SHP77 treated with DMSO at 0.1 percent for 48 hours (cell line): ENCODE results near the gene NEUROD6.

Experiments used
- DNase-seq: peaks from one replicate; lab custom pipeline; 2025; lab: John Stamatoyannopoulos, UW

NEUROD6 gene

DNA sequence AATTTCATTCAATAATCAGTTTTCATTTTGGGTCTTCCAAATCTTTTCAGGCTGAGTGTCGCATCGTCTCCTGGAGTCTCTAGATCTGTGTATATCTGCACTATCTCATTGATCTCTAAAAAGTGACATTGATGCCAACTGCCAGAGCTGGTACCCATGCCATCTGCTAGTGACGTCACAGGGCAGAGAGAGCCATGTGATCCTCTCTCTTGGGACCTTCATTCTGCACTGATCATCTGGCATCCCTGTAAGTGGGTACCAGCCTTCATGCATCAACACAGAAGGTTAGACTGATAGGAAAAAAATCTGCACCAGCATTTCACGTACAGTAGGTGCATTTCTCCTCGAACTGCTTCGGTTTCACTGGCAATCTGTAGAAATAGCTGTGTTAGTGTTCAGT, at the start of gene NEUROD6:
Gene NEUROD6 (minus strand): TSS at position 124 of the 400 bp plus-strand sequence. CDS start 1,458 bp downstream, outside the sequence.
- DNase-seq = no peak

DNA sequence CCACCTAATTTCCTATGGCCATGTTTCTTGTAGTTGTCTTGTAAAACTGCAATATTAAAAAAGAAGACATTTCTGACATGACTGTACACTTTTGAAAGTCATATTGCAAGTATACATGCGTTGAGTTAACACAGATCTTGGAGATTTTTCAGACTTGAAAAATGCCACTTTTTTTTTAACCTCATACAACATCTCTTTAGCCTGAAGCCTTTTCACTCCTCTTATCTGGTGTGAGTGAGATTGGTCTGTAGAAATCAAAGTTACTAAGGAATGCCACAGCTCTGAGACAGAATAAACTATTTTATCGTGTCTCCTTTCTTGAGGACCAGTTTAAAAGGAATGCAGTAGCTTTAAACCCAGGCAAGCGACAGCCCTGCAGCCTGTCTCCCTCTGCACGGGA, 43.9 kb upstream of the NEUROD6 start:
- no peak for DNase-seq

GRCh38 chr7:31382722-31383121, 42.2 kb upstream of the NEUROD6 start:
- DNase-seq = no peak

- DNase-seq = no peak
Observed at GRCh38 chr7:31373337-31374289, 33.1 kb upstream of the NEUROD6 start.

DNA sequence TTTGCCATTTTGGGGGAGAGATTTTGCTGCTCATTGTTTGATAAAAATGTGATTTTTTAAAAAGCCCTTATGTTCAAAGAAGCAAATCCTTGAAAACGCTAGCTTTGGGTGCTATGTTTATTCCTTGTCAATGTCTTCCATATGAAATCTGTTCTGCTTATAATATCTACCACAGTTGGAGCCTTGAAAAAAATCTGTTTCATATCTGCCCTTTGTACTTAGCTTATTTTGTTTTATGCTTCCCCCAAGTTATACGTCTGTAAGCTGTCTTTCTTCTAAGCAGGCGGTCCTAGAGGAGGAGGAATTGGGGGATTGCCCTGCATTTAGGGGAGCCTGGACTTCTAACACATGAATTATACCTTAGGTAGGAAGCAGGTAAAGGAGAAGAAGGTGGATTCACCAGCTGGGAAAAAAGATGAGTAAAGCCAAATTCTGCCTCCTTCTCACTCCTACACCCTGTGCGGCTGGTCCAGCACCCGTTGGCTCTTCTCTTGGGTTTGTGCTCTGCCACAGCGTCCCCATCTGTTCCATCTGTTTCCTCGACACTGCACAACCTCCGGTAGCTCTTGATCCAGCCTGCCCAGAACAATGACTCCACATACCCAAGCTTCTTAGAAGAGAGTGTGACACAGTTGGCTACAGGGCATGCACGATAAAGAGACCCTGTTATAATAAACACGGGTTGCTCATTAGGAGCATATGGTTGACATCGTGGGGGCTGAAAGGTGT, 31.9 kb upstream of the NEUROD6 start:
- DNase-seq = no peak

GRCh38 chr7:31371621-31372020, 31.1 kb upstream of the NEUROD6 start:
- DNase-seq = no peak

DNA sequence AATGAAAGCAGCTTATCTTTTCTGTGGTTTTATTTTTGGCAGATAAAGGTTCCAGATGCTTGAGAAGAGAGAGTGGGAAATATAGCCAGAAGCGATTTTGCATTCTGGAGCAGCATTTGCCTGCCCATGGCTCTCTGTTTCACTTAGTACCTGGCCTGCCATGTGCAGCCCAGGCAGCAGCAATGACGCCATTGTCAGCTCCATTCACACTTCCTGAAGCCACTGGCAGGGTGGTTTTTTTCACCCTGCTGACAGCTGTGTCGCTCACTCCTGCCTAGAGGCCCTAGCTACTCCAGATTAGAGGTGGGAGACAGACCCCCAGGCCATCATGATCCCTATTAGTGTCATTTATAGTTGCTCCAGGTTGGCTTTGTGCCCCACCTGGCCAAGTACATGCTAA, 30.1 kb upstream of the NEUROD6 start:
- no peak for DNase-seq

DNA sequence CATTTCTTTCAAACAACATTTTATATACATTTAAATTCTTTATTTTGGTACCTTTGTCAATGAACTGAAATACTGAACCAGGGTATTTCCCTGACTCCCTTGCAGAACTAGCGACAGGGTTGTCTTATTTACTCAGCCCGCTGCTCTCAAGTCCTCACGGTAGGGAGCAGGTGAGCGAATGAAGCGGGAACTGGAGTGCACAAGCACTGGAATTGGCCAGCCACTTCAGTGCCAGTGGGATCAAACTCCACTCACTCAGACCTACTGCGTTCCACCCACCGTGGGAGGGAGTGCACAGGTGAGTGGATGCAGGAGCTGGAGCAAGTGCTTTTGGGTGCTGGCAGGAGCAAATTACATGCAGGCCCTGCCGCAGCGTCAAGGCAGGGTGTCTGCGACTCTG, 28.1 kb upstream of the NEUROD6 start:
- DNase-seq = no peak

DNA sequence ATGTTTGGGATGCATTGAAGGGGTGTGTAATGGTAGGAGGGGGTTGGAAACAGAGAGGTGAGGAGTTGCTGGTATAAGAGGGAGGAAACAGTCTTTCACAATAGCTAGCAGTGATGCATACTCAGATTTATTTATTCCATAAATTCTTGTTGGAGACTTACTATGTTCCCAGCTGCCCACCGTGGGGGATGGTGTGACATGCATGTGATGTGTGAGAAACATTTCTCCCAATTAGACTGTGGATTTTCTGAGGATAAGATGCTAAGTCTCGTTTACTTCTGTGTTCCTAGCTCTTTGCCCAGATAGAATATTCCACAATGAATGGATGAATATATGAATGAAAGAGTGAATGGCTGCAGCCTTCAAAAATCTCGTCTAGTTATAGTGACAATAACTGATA, 23.0 kb upstream of the NEUROD6 start:
- no peak for DNase-seq

DNA sequence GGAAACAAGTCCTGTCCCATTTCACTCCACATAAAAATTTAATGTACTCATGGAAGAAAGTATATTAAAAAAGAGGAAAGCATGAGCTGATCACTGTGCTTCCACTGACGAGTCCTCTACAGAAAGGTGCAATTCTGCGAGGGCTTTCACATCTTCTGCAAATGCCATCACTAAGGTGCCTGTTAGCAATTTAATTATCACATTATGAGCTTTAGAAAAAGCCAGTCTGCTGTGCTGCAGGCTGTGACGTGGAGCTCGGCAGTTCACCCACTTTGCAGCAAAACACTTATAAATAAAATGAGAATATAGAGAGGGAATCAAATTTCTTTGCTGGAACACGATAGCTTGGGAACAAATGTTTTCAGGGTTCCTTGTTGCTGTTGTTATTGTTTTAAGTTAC, 22.5 kb upstream of the NEUROD6 start:
- no peak for DNase-seq

DNA sequence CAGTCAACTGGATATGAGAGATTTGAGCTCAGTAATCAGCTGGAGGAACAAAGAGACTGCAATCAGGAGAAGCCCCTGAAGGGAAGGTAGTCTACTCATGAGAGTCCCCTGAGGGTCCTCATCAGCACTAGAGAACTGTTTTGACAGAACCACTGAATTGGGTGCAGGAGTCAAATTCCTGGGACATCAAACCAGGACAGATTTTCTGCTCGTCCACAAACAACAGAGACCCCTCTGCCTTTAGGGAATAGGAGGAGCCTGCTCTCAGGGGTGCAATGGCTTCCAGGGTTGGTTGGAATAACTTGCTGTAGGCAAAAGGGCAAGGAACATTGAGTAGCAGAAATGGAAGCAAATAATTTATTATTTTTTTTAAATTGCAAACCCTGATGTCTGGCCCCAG, 21.9 kb upstream of the NEUROD6 start:
- no peak for DNase-seq

DNA sequence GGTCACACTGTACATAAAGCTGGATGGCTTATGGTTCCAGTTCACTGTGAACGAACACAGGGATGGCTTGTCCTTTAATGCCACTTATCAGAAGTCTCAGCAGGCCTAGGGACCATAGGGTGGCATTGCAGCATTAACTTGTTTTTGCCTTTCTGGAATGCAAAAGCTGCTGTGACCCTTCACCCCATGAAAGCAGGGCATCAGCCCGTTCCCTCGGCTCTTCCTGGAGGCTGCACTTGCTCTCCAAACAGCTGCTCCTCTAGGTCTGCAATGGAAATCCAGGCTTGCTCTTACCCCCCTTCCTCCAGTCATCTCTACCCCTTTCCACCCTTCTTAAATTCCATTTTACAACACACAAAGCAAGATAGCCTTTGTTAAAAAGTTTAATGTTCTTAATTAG, 17.9 kb upstream of the NEUROD6 start:
- DNase-seq = no peak

- DNase-seq = no peak
Observed at GRCh38 chr7:31345421-31345820, 4.9 kb upstream of the NEUROD6 start.

DNA sequence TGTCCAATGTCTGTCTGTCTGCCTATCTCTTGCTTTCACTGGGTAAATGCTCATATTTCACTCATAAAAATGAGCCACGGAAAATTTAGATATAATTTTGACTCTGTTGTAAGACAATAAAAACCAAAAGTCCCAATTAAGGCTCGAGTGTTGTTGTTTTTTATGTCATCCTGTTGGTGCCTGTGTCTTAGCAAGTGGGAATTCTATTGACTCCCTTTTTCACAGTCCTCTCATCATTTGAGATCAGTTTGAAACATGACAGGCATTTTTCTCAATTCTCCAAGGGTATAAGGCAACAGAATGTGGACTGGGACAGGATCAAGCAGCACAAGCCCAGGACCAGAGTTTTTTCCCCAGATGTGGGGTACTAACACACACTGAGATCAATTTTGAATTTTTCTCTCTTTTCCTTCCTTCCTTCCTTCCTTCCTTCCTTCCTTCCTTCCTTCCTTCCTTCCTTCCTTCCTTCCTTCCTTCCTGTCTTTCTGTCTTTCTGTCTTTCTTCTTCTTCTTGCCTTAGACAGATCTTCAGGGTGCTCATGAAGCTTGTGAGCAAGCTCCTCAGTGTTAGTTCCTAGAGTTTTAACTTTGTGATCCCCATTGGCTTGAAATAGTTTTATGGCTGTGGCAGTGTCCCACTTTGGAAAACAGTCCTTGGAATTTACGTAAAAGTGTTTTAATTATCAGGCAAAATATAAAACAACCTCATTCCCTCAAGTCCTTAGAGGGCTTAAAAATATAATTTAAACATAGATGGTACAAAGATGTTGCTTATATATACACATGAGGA, 3.2 kb upstream of the NEUROD6 start:
- no peak for DNase-seq

- DNase-seq = no peak
Observed at GRCh38 chr7:31341141-31341540, 615 bp upstream of the NEUROD6 start.

DNA sequence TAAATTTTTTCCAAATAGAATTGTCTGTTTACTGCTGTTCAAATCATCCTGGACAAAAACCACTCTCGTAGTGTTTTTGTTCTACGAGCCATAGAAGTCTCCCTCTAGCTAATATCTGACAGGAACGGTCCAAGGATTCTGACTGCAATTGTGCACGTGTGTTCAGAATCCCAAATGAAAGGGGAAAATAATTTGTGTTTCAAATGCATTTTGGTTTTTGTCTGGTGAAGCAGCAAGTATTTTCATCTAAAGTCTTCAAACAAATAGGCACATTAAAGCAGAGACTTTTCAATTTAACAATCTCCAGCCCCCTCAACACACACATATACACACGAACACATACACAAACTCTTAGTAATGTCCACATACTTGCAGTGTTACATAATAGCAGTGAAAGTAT, 475 bp downstream of the NEUROD6 start:
- no peak for DNase-seq

DNA sequence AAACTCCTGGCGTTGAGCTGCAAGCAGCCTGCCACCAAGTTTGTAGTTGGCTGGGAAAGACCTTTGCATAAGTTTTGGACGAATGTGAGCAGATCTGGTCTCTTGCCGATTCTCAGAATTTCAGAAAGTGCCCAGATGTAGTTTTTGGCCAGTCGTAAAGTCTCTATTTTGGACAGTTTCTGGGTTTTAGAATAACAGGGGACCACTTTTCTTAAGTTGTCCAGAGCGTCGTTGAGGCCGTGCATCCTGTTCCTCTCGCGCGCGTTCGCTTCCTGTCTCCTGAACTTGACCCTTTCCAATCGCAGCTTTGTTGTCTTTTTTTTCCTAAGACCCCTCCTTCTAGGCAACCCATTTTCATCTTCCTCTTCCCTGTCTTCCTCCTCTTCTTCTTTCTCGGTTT, 1.8 kb downstream of the NEUROD6 start:
- DNase-seq = no peak

- no peak for DNase-seq
Observed at GRCh38 chr7:31337002-31337565, 3.4 kb downstream of the NEUROD6 start.

GRCh38 chr7:31336202-31337001, 4.1 kb downstream of the NEUROD6 start:
- DNase-seq = no peak

- DNase-seq = no peak
Observed at GRCh38 chr7:31335884-31336201, 4.7 kb downstream of the NEUROD6 start.

DNA sequence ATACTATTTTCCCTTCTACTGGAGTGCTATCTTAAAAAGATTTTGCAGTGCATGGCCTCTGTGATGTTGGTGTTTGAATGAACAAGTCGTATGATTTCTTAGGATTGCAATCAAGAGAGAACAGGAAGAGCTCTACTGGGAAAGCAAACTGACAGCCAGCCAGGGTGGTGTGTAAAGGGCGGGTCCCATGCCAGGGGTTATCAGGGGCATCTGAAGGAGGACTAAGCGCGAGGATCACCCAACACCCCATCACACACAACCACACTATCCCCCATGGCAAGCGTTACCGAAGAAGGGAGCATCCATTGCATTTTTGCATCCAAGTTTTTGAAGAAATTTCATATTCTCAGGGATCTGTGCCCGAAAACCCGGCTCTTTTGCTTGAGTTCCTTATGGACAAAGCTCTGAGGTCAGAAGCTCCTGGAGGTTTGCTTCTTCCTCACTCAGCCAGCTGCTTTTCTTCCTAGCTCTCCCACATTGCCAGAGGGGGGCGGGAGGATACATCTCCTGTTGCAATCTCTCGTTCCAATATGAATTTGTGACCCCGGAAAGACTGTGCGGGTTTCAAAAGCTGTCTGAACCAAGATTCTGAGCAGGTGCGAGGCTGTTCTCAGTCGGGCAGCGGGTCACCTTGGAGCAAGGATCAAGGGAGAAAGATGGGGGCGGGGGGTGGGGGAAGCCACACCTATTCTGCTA, 5.2 kb downstream of the NEUROD6 start:
- DNase-seq = no peak
